GM10266 (cell line): ENCODE measurements around the gene CDHR2.

Experiments used
- DNase-seq: peaks from one replicate; pipeline ENCODE4 v3.0.0; 2012; ENCODE audit errors: extremely low spot score
- CTCF ChIP-seq: IDR thresholded peaks from 2 replicates; pipeline ENCODE4 v1.5.1; 2012; ENCODE audit warnings: mild to moderate bottlenecking, low read depth; ENCODE audit not compliant: control insufficient read depth, insufficient read depth; ENCODE audit errors: missing control alignments

CDHR2 gene

GRCh38 chr5:176548967-176549444 lies at the start of gene CDHR2:
Gene CDHR2, plus strand, starts transcription at chr5:176549342. Its CDS starts 16,011 bp downstream, at chr5:176565353.
- DNase-seq: no peak

GRCh38 chr5:176500511-176500910 lies 48.6 kb upstream of the CDHR2 start:
- no peak for DNase-seq

More at GRCh38 chr5:176548967-176549444, at the start of gene CDHR2:
- no peak for TF ChIP-seq CTCF

GRCh38 chr5:176501333-176501732 lies 47.8 kb upstream of the CDHR2 start:
- no peak for TF ChIP-seq CTCF
- DNase-seq: no peak

More at GRCh38 chr5:176500511-176500910, 48.6 kb upstream of the CDHR2 start:
- no peak for TF ChIP-seq CTCF

- no peak for TF ChIP-seq CTCF
- DNase-seq: no peak
These were observed 45.6 kb upstream of the CDHR2 start for GRCh38 chr5:176503496-176503895.

GRCh38 chr5:176507911-176508310 lies 41.2 kb upstream of the CDHR2 start:
- DNase-seq: no peak
- TF ChIP-seq CTCF: no peak

GRCh38 chr5:176508603-176509002 lies 40.5 kb upstream of the CDHR2 start:
- TF ChIP-seq CTCF: no peak
- DNase-seq: no peak

- no peak for TF ChIP-seq CTCF
- DNase-seq: no peak
These were observed 35.4 kb upstream of the CDHR2 start for GRCh38 chr5:176513788-176514187.
